ENCODE measurements around the gene CENATAC. TPM values are rescaled to one million over a fixed set of nuclear protein-coding genes. Genes with fewer than 3 reads are reported as not detected.

Gene CENATAC
- total and polyA plus RNA-seq, 2 donors (not counting 1 experiment from before 2014, with no cell fraction given): 10.1 to 21.5 TPM

DNA sequence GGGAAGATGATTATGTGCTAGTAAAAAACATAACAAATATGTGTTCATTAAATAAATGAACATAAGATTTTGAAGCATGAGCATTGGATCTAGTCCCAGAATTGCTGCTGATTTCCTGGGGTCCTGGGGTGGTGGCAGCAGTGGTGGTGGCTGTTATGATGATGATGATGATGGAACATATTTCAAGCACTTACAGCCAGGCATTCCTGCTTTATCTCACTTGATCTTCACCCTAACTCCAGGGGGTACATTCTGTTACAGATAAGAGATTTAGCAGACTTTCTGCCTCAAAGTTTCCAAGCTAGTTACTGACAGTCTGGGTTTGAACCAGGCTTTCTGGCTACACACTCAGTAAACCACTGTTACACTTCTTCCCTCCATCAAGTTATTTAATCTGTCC, 25.8 kb downstream of the CENATAC start:
- no peak overlapping the region for H3K27ac ChIP-seq (ENCODE audit: insufficient read depth, low read length)
- H3K9ac ChIP-seq (ENCODE audit: insufficient read depth, low read length): no peak overlapping the region
- H3K36me3 ChIP-seq (ENCODE audit: control insufficient read depth, insufficient read depth, low read length): peaks cover 18% of the 10 kb centered on the region
- no peak overlapping the region for H2AFZ ChIP-seq (ENCODE audit: low read length)
- H3K9me3 ChIP-seq (ENCODE audit: control insufficient read depth, insufficient read depth, low read depth, low read length): no peaks in the 10 kb centered on the region
- no peak overlapping the region for H3K4me2 ChIP-seq (ENCODE audit: extremely low read depth, insufficient read depth, low read length)
- no peaks in the 10 kb centered on the region for H4K20me1 ChIP-seq (ENCODE audit: control insufficient read depth, extremely low read depth, insufficient read depth, low read length)
- H3K4me3 ChIP-seq (replicated peaks in 1 of 4; ENCODE audit: control extremely low read depth in 1 of 4, insufficient read depth in 1 of 4, low read depth in 3 of 4, low read length in 4 of 4): no peak overlapping the region
- peaks cover 4% of the 10 kb centered on the region for H3K4me1 ChIP-seq (ENCODE audit: control insufficient read depth, extremely low read depth, insufficient read depth, low read length)
- no peaks in the 10 kb centered on the region for H3K27me3 ChIP-seq (ENCODE audit: control insufficient read depth, insufficient read depth, low read length)
- DNase-seq (ENCODE audit: low read depth in 2 of 2): peak in 1 of 2 donors; percentile 49
- H3K79me2 ChIP-seq (ENCODE audit: control insufficient read depth, insufficient read depth, low read length): peaks cover 30% of the 10 kb centered on the region
- no peak for TF ChIP-seq EZH2 (IDR thresholded peaks at IDR 0.05; ENCODE audit: low read length, missing control alignments)
- TF ChIP-seq, protein P1, sequence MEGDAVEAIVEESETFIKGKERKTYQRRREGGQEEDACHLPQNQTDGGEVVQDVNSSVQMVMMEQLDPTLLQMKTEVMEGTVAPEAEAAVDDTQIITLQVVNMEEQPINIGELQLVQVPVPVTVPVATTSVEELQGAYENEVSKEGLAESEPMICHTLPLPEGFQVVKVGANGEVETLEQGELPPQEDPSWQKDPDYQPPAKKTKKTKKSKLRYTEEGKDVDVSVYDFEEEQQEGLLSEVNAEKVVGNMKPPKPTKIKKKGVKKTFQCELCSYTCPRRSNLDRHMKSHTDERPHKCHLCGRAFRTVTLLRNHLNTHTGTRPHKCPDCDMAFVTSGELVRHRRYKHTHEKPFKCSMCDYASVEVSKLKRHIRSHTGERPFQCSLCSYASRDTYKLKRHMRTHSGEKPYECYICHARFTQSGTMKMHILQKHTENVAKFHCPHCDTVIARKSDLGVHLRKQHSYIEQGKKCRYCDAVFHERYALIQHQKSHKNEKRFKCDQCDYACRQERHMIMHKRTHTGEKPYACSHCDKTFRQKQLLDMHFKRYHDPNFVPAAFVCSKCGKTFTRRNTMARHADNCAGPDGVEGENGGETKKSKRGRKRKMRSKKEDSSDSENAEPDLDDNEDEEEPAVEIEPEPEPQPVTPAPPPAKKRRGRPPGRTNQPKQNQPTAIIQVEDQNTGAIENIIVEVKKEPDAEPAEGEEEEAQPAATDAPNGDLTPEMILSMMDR (conservative IDR thresholded peaks at IDR 0.05 in 1 of 2, IDR thresholded peaks at IDR 0.05 in 1 of 2; ENCODE audit: low read depth in 1 of 2, low read length in 2 of 2): no peak

- Histone ChIP-seq H3K4me1 (ENCODE audit: control insufficient read depth, extremely low read depth, insufficient read depth, low read length) (peaks cover 4% of the 10 kb centered on the region), H3K9me3 (ENCODE audit: control insufficient read depth, insufficient read depth, low read depth, low read length) (no peaks in the 10 kb centered on the region), H3K27ac (ENCODE audit: insufficient read depth, low read length) (no peak overlapping the region), H3K9ac (ENCODE audit: insufficient read depth, low read length) (no peak overlapping the region), H3K79me2 (ENCODE audit: control insufficient read depth, insufficient read depth, low read length) (peaks cover 22% of the 10 kb centered on the region), H4K20me1 (ENCODE audit: control insufficient read depth, extremely low read depth, insufficient read depth, low read length) (no peaks in the 10 kb centered on the region), H3K4me3 (replicated peaks in 1 of 4; ENCODE audit: control extremely low read depth in 1 of 4, insufficient read depth in 1 of 4, low read depth in 3 of 4, low read length in 4 of 4) (no peak overlapping the region), H2AFZ (ENCODE audit: low read length) (no peak overlapping the region), H3K36me3 (ENCODE audit: control insufficient read depth, insufficient read depth, low read length) (peaks cover 18% of the 10 kb centered on the region), H3K4me2 (ENCODE audit: extremely low read depth, insufficient read depth, low read length) (no peak overlapping the region), H3K27me3 (ENCODE audit: control insufficient read depth, insufficient read depth, low read length) (no peaks in the 10 kb centered on the region)
- TF ChIP-seq, protein P1 (conservative IDR thresholded peaks at IDR 0.05 in 1 of 2, IDR thresholded peaks at IDR 0.05 in 1 of 2; ENCODE audit: low read depth in 1 of 2, low read length in 2 of 2): no peak
- TF ChIP-seq EZH2 (IDR thresholded peaks at IDR 0.05; ENCODE audit: low read length, missing control alignments): no peak
- no peak for DNase-seq (ENCODE audit: low read depth in 2 of 2)
Measured at GRCh38 chr11:119024430-119025098, 26.6 kb downstream of the CENATAC start.

DNA sequence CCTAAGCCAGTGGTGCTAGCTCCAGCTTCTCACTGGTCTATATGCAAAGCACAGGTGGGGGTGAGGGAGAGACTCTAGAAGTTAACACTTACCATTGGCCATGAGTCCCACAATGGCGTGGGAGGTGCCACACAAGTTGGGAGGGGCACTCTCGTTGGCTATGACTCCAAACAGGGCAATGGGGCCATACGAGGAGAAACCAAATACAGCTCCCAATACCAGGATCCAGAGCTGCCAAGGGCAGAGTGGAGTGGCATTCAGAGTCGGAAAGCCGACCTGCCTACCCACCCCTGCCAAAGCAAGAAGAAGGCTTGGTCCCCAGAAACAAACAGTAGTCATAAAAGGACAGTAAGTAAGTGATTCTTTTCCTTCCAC, 27.1 kb downstream of the CENATAC start:
- peaks cover 17% of the 10 kb centered on the region for H3K79me2 ChIP-seq (ENCODE audit: control insufficient read depth, insufficient read depth, low read length)
- no peak overlapping the region for H3K27ac ChIP-seq (ENCODE audit: insufficient read depth, low read length)
- peaks cover 18% of the 10 kb centered on the region for H3K36me3 ChIP-seq (ENCODE audit: control insufficient read depth, insufficient read depth, low read length)
- no peaks in the 10 kb centered on the region for H4K20me1 ChIP-seq (ENCODE audit: control insufficient read depth, extremely low read depth, insufficient read depth, low read length)
- no peaks in the 10 kb centered on the region for H3K9me3 ChIP-seq (ENCODE audit: control insufficient read depth, insufficient read depth, low read depth, low read length)
- H3K4me3 ChIP-seq (replicated peaks in 1 of 4; ENCODE audit: control extremely low read depth in 1 of 4, insufficient read depth in 1 of 4, low read depth in 3 of 4, low read length in 4 of 4): no peak overlapping the region
- no peak overlapping the region for H3K4me2 ChIP-seq (ENCODE audit: extremely low read depth, insufficient read depth, low read length)
- no peak for DNase-seq (ENCODE audit: low read depth in 2 of 2)
- peaks cover under 1% of the 10 kb centered on the region for H3K4me1 ChIP-seq (ENCODE audit: control insufficient read depth, extremely low read depth, insufficient read depth, low read length)
- H3K27me3 ChIP-seq (ENCODE audit: control insufficient read depth, insufficient read depth, low read length): no peaks in the 10 kb centered on the region
- no peak overlapping the region for H2AFZ ChIP-seq (ENCODE audit: low read length)
- H3K9ac ChIP-seq (ENCODE audit: insufficient read depth, low read length): no peak overlapping the region
- TF ChIP-seq, protein P1 (conservative IDR thresholded peaks at IDR 0.05 in 1 of 2, IDR thresholded peaks at IDR 0.05 in 1 of 2; ENCODE audit: low read depth in 1 of 2, low read length in 2 of 2): no peak
- no peak for TF ChIP-seq EZH2 (IDR thresholded peaks at IDR 0.05; ENCODE audit: low read length, missing control alignments)
